ENCODE measurements around the gene LPIN2. TPM values are rescaled to one million over a fixed set of nuclear protein-coding genes. Genes with fewer than 3 reads are reported as not detected.
A peak's percentile ranks its signal among the peaks of the same experiment; 100 is the strongest.
"Not testable (repeated sequence)": the region's sequence is repeated elsewhere in the genome, so short reads cannot be mapped to it uniquely, and the experiment has no call there.

Gene LPIN2
- total and polyA plus RNA-seq, 8 donors, result 24.3 to 63.2 (median 29.3) TPM

DNA sequence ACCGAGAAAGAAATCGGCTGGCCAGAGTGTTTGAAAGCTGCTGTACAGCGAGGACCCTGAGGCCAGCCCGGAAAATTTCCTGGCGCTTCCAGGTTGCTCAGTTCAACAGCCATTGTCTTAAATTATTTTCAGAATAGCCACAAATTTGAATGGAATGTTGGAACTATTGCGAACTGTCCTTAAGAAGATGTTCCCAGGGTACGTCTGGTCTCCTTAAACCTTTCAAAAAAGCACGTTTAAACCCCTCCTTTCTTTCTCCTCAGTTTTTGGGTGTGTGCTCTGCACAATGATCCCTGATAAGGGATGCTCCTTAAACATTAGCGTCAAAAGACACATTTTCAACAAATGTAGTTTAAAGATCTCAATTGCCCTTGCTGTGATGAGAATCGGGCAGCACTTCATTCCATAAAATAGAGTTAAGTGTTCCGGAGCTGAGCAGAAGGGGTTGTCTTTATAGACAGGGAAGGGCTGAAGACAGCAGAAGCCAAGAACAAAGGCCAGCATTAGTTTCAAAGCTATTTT lies 14.5 kb upstream of the LPIN2 start:
- no peak overlapping the region for H3K4me3 ChIP-seq
- no peaks in the 10 kb centered on the region for H3K27me3 ChIP-seq
- peaks cover 0 to 12% of the 10 kb centered on the region in 2 donors for H3K4me1 ChIP-seq
- H3K9me3 ChIP-seq, result no peaks in the 10 kb centered on the region
- H3K27ac ChIP-seq, result no peak overlapping the region
- TF ChIP-seq, protein P1, sequence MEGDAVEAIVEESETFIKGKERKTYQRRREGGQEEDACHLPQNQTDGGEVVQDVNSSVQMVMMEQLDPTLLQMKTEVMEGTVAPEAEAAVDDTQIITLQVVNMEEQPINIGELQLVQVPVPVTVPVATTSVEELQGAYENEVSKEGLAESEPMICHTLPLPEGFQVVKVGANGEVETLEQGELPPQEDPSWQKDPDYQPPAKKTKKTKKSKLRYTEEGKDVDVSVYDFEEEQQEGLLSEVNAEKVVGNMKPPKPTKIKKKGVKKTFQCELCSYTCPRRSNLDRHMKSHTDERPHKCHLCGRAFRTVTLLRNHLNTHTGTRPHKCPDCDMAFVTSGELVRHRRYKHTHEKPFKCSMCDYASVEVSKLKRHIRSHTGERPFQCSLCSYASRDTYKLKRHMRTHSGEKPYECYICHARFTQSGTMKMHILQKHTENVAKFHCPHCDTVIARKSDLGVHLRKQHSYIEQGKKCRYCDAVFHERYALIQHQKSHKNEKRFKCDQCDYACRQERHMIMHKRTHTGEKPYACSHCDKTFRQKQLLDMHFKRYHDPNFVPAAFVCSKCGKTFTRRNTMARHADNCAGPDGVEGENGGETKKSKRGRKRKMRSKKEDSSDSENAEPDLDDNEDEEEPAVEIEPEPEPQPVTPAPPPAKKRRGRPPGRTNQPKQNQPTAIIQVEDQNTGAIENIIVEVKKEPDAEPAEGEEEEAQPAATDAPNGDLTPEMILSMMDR (IDR thresholded peaks at IDR 0.05), result no peak
- intact Hi-C loops (cut with DNase I), result no loop called here
- H3K36me3 ChIP-seq, result no peaks in the 10 kb centered on the region
- ATAC-seq (no peak), DNase-seq (no peak)

DNA sequence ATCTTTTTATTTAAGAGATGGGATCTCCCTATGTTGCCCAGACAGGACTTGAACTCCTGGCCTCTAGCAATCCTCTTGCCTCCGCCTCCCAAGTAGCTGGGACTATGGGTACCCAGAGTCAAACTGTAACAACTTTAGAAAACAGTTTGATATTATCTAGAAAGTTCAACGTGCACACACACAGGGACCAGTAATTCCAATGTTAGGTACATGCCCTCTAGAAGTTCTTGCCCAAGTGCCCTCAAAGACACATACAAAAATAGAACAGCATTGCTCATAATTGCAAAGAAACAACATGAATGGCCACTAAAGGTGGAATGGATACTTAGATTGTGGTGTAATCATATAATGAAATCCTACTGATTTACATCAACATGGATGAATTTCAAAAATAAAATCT lies 12.6 kb upstream of the LPIN2 start:
- intact Hi-C loops (cut with DNase I), result no loop called here
- ATAC-seq, result peak; percentile 74

DNA sequence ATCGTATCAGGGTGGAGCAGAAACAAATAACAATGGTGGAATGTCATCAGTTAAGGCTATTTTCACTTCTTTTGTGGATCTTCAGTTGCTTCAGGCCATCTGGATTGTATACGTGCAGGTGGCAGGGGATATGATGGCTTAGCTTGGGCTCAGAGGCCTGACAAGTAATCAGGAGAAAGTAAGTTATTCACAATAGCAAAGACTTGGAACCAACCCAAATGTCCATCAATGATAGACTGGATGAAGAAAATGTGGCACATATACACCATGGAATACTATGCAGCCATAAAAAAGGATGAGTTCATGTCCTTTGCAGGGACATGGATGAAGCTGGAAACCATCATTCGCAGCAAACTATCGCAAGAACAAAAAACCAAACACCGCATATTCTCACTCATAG lies 10.7 kb upstream of the LPIN2 start:
- H3K27me3 ChIP-seq; DNase-seq; H3K27ac ChIP-seq; H3K4me3 ChIP-seq; intact Hi-C loops (cut with DNase I); H3K4me1 ChIP-seq; H3K9me3 ChIP-seq; ATAC-seq; H3K36me3 ChIP-seq: not testable (repeated sequence)

More for the DNA sequence above, 12.6 kb upstream of the LPIN2 start:
- Histone ChIP-seq H3K4me3 (no peak overlapping the region), H3K9me3 (no peaks in the 10 kb centered on the region), H3K36me3 (no peaks in the 10 kb centered on the region), H3K4me1 (peaks cover 0 to 12% of the 10 kb centered on the region in 2 donors), H3K27ac (no peak overlapping the region), H3K27me3 (no peaks in the 10 kb centered on the region)
- no peak for DNase-seq
- TF ChIP-seq, protein P1 (IDR thresholded peaks at IDR 0.05), result no peak

DNA sequence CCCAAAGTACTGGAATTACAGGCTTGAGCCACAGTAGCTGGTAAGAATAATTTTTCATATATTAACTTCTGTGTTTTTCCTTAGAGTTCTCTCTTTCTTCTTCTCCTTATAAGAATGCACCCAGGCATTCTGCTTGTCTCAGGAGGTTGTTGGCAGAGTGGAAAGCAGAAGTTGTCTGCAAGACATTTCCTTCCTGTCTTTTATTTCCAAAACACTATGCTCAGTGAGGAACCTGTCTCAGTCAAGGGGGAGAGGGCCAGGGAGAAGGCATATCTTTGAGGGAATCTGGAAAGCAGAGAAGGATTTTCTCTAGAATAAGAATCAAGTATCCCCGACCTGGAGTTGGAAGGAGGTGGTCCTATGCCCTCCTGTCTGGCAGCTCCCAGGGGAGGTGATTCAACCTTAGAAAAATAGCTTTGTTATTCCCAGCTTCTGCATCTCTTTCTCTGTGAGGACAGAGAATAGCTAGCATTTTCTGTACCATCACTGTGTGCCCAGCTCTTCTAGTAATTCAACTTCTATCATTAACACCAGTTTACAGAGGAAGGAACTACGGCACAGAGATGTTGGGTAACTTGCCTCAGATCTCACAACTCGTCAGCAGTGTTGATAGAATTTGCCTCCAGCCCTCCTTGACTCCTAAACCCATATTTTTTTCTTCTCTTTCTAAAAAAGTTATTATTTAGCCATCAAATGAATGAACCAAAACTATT lies 3.8 kb upstream of the LPIN2 start:
- peak overlapping the region; percentile 88 to 97 for H3K27ac ChIP-seq
- TF ChIP-seq, protein P1 (IDR thresholded peaks at IDR 0.05), result no peak
- no peak overlapping the region for H3K4me3 ChIP-seq
- peaks cover 16 to 48% of the 10 kb centered on the region in 2 donors for H3K4me1 ChIP-seq
- intact Hi-C loops (cut with DNase I), result no loop called here
- no peaks in the 10 kb centered on the region for H3K9me3 ChIP-seq
- no peak for DNase-seq
- H3K27me3 ChIP-seq, result no peaks in the 10 kb centered on the region
- H3K36me3 ChIP-seq, result no peaks in the 10 kb centered on the region
- no peak for ATAC-seq

DNA sequence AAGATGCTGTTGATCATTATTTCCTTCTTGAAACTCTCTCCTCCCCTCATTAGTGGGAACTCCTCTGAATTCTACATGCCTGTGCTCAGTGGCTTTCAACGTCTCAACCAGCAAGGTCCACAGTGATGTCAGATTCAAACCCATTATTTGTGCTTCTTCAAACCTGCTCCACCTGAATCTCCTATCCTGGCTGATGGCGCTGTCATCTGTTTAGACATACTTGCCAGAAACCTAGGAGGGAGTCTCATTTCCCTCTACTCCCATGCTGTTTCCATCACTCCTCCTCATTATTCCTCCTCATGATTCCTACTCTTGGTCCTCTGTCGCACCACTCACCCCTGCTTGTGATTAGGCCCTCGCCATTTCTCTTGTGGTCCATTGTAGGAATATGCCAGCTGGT lies 2.9 kb upstream of the LPIN2 start:
- Histone ChIP-seq H3K36me3 (no peaks in the 10 kb centered on the region), H3K4me1 (peaks cover 22 to 57% of the 10 kb centered on the region in 2 donors), H3K27ac (peak overlapping the region; percentile 88 to 97), H3K4me3 (no peak overlapping the region), H3K27me3 (no peaks in the 10 kb centered on the region), H3K9me3 (no peaks in the 10 kb centered on the region)
- ATAC-seq, result no peak
- TF ChIP-seq, protein P1 (IDR thresholded peaks at IDR 0.05), result no peak
- intact Hi-C loops (cut with DNase I), result no loop called here
- no peak for DNase-seq
